ENCODE measurements around the gene VPS35L.

Gene VPS35L

DNA sequence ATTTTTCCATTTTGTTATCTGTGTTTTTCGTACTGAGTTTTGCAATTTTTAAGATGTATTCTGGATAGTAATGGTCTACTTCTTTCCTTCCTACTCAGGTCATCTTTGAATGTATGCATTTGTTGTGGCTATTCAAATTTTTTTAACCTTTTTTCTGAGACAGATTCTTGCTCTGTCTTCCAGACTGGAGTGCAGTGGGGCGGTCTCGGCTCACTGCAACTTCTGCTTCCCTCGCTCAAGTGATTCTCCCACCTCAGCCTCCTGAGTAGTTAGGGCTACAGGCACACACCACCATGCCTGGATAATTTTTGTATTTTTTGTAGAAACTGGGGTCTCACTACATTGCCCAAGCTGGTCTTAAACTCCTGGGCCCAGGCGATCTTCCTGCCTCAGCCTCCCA is 33.6 kb downstream of the VPS35L start:
- in situ Hi-C loops (cut with MboI; ENCODE audit: low sequenced_read_pairs, unreplicated experiment), result loop anchor here (10.0 kb wide), 1 partner anchor 296 kb away; the partner anchor contains the start of gene GPRC5B
- DNase-seq (ENCODE audit: low spot score), result no peak
- TF ChIP-seq, protein P1, sequence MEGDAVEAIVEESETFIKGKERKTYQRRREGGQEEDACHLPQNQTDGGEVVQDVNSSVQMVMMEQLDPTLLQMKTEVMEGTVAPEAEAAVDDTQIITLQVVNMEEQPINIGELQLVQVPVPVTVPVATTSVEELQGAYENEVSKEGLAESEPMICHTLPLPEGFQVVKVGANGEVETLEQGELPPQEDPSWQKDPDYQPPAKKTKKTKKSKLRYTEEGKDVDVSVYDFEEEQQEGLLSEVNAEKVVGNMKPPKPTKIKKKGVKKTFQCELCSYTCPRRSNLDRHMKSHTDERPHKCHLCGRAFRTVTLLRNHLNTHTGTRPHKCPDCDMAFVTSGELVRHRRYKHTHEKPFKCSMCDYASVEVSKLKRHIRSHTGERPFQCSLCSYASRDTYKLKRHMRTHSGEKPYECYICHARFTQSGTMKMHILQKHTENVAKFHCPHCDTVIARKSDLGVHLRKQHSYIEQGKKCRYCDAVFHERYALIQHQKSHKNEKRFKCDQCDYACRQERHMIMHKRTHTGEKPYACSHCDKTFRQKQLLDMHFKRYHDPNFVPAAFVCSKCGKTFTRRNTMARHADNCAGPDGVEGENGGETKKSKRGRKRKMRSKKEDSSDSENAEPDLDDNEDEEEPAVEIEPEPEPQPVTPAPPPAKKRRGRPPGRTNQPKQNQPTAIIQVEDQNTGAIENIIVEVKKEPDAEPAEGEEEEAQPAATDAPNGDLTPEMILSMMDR (IDR thresholded peaks at IDR 0.05; ENCODE audit: borderline replicate concordance, control extremely low read depth, extremely low read depth, insufficient read depth, missing control alignments), result no peak

DNA sequence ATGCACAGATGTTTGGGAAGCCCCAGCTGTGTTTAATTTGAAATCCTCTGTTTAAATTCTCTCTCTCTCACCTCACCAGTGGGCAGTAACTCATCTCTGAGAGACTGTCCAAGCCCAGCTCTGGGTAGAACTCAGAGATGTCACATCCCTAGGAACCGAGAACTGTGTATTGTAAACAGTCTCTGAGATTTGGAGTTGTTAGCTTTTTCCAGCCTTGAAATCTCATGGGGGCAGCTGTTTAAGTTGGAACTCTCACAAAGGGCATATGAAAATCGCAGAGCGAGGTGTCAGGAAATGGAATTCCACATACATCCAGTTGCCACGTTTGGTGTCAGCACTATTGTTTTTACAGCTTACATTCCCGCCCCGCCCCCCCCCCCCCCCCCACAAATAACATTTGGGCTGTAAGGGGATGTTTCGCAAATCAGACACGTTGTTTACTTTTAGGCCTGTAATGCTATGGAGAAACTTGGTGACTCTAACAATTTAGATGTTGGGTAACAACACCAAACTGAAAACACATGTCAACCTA is 34.3 kb downstream of the VPS35L start:
- TF ChIP-seq, protein P1 (IDR thresholded peaks at IDR 0.05; ENCODE audit: borderline replicate concordance, control extremely low read depth, extremely low read depth, insufficient read depth, missing control alignments), result no peak
- in situ Hi-C loops (cut with MboI; ENCODE audit: low sequenced_read_pairs, unreplicated experiment), result loop anchor here (10.0 kb wide), 1 partner anchor 295 kb away; the partner anchor contains the start of gene GPRC5B
- DNase-seq (ENCODE audit: low spot score), result no peak

DNA sequence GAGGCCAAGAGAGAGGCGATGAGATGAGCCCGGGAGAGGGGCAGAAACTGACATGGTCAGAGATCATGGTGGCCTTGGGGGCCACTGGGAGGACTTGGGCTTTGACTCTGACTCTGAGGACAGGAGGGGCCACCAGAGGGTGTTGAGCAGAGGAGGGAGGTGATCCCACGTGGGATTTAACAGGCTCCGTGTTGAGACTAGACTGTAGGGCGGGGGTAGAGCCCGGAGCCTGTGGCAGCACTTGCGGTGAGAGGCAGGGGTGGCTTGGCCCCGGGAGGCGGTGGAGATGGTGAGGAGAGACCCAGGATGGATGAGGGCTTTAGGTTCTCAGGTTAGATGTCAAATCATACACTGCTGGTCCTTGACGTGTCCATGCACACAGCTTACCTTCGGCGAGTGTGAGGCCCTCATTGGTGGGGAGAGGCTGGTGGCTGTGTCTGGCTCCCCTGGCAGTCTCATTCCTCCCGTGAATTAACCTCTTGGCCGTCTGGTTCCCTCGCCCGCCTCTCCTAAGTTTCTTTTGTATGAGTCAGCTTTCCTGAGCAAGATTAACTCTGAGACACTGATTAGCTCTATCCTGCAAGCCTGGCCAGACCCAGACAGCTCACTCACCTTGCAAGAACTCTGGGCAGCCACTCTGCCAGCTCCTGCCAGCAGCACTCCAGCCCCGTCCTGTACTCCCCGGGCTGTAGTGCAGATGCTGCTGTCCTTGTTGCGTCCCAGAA is 39.7 kb downstream of the VPS35L start:
- no peak for DNase-seq (ENCODE audit: low spot score)

DNA sequence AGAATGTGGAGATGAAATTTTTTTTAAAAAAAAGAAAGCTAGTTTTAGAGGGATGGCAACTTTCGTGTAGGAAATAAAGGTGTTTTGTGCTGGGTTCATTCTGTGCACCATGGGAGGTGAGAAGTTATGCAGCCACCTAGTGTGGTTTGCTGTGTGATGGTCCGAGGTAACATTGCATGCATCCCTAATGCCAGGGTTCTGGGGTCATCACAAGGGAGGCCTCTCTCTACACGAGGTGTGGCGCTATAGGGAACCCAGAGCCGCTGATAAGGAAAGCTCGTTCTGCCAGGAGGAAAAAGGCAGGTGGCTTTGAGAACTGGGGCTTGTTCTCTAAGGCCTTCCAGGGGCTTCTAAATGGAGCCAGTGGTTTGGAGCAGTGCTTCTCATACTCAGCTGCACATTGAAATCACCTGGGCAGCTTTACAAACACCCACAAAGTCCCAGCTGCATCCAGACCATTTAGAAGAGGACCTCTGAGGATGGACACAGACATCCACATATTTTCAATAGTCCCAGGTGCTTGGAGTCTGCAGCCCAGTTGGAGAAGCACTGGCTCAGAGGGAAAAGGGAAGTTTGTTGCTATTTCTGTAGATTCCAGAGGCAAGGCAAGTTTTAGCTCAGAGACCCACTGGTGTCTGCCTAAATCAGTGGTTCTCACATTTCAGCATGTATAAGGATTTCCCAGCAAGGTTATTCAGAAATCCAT is 43.5 kb downstream of the VPS35L start:
- no peak for DNase-seq (ENCODE audit: low spot score)
- TF ChIP-seq, protein P1 (IDR thresholded peaks at IDR 0.05; ENCODE audit: borderline replicate concordance, control extremely low read depth, extremely low read depth, insufficient read depth, missing control alignments), result no peak
- in situ Hi-C loops (cut with MboI; ENCODE audit: low sequenced_read_pairs, unreplicated experiment), result no loop called here

More for the DNA sequence above, 39.7 kb downstream of the VPS35L start:
- in situ Hi-C loops (cut with MboI; ENCODE audit: low sequenced_read_pairs, unreplicated experiment), result no loop called here
- TF ChIP-seq, protein P1 (IDR thresholded peaks at IDR 0.05; ENCODE audit: borderline replicate concordance, control extremely low read depth, extremely low read depth, insufficient read depth, missing control alignments), result no peak

DNA sequence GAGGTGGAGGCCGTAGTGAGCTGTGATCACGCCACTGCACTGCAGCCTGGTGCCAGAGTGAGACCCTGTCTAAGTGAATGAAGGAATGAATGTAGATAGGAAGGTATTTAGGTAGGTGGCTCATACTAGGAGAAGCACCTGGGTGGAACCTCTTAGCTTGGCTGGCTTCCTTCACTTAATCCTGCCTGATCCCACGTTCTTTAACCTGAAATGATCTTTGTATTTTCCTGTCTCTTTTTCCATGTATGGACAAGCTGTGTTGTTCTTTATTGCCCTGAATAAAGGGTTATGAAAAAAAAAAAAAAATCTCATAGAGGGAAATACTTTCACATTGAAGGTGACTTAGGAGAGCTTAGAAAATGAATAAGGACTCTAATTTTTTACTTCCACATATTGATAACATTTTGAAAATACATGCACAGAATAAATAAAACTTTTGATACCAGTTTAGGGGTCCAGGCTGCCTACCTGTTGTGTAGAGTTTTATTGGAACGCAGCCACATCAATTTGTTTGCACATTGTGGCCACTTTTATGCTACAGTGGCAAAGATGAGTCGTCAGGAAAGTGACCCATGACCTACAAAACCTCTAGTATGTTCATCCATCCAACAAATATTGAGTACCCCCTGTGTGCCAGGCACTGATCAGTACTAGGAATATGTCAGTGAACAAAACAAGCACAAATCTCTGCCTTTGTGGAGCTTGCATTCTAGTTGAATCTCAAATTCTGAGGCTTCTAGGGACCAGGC is 44.6 kb downstream of the VPS35L start:
- TF ChIP-seq, protein P1 (IDR thresholded peaks at IDR 0.05; ENCODE audit: borderline replicate concordance, control extremely low read depth, extremely low read depth, insufficient read depth, missing control alignments), result no peak
- DNase-seq (ENCODE audit: low spot score), result no peak
- in situ Hi-C loops (cut with MboI; ENCODE audit: low sequenced_read_pairs, unreplicated experiment), result no loop called here
